GM23248 (cell line): ENCODE data around the gene PNLDC1.

ENCODE experiments used
- EZH2 ChIP-seq: fragments of 200-600 bp; sonication (generic); IDR thresholded peaks from 2 replicates; pipeline ENCODE4 v1.6.1; 2018; ENCODE audit warnings: antibody characterized with exemption, mild to moderate bottlenecking; ENCODE audit not compliant: insufficient read depth, poor library complexity, severe bottlenecking
- EZH2phosphoT487 ChIP-seq: fragments of 200-600 bp; sonication (generic); IDR thresholded peaks from 2 replicates; pipeline ENCODE4 v1.6.1; 2018; ENCODE audit warnings: antibody characterized with exemption, moderate library complexity, mild to moderate bottlenecking, low read depth; ENCODE audit not compliant: insufficient read depth

- TF ChIP-seq EZH2 (no peak), EZH2phosphoT487 (no peak)
Measured at GRCh38 chr6:159831373-159831679, 31.2 kb downstream of the PNLDC1 start.
